ENCODE measurements around the gene MOB4. TPM values are rescaled to one million over a fixed set of nuclear protein-coding genes. Genes with fewer than 3 reads are reported as not detected.

The MOB4 gene
- total and polyA plus RNA-seq, 10 donors, result 15.5 to 38.3 (median 23.7) TPM

DNA sequence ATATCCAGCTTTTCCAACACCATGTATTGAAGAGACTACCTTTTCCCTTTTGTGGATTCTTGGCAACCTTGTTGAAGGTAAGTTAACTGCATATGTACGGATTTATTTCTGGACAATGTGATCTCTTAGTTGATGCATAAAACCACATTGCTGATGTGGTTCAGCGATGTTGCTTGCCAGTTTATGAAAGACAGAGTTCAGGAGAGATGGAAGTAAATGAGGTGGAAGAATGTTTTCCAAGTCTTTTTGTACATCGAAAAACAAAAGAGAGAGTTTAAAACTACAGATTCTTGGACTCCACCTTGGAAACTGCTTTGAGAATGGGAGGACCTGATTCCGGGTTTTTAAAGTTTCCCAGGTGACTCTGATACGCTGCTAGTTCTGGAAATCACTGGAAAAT, 43.8 kb downstream of the MOB4 start:
- no peak for DNase-seq
- peaks cover 0 to 56% (median 11%) of the 10 kb centered on the region in 6 donors for H3K36me3 ChIP-seq
- no peak overlapping the region for H3K27ac ChIP-seq
- peaks cover 0 to 7% (median 0%) of the 10 kb centered on the region in 8 donors for H3K9me3 ChIP-seq
- peaks cover 0 to 12% (median 6%) of the 10 kb centered on the region in 6 donors for H3K4me1 ChIP-seq
- no peak overlapping the region for H3K4me3 ChIP-seq
- intact Hi-C loops (cut with DNase I; ENCODE audit: low total_unique reads), result no loop called here
- no peaks in the 10 kb centered on the region for H3K27me3 ChIP-seq (replicated peaks in 1 of 7)
- WGBS, 5 donors, result 95 to 98% (median 97%) methylated on average over 5 of the region's 5 CpGs
- TF ChIP-seq POLR2A (IDR thresholded peaks at IDR 0.05), result no peak
- TF ChIP-seq POLR2AphosphoS5 (IDR thresholded peaks at IDR 0.05), result no peak
- TF ChIP-seq, protein P1, sequence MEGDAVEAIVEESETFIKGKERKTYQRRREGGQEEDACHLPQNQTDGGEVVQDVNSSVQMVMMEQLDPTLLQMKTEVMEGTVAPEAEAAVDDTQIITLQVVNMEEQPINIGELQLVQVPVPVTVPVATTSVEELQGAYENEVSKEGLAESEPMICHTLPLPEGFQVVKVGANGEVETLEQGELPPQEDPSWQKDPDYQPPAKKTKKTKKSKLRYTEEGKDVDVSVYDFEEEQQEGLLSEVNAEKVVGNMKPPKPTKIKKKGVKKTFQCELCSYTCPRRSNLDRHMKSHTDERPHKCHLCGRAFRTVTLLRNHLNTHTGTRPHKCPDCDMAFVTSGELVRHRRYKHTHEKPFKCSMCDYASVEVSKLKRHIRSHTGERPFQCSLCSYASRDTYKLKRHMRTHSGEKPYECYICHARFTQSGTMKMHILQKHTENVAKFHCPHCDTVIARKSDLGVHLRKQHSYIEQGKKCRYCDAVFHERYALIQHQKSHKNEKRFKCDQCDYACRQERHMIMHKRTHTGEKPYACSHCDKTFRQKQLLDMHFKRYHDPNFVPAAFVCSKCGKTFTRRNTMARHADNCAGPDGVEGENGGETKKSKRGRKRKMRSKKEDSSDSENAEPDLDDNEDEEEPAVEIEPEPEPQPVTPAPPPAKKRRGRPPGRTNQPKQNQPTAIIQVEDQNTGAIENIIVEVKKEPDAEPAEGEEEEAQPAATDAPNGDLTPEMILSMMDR (IDR thresholded peaks at IDR 0.05 in 8 of 11, conservative IDR thresholded peaks at IDR 0.05 in 3 of 11), result no peak

DNA sequence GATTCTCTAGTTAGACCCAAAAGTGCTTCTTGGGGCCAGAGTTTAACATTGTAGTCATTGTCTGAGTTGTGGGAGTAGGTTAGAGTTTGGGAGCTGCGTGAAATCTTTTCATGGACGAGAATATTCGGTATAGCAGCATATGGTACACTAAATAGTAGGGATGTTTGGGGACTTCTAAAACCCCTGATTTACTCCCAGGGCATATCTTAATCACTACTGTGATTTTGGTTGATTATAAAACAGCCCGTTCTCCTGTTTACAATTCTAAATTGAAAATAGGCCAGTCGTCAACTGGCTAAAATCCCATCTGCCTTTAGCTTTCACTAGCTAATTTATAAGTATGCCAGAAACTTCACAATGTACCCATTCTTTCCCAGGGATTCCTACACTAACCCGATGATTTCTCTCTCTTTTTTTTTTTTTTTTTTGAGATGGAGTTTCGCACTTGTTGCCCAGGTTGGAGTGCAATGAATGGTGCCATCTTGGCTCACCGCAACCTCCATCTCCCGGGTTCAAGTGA, 44.3 kb downstream of the MOB4 start:
- TF ChIP-seq, protein P1 (IDR thresholded peaks at IDR 0.05 in 8 of 11, conservative IDR thresholded peaks at IDR 0.05 in 3 of 11), result no peak
- TF ChIP-seq POLR2AphosphoS5 (IDR thresholded peaks at IDR 0.05) (no peak), POLR2A (IDR thresholded peaks at IDR 0.05) (no peak)
- WGBS, 5 donors, result 95 to 100% (median 97%) methylated on average over 9 of the region's 9 CpGs
- no peak overlapping the region for H3K27ac ChIP-seq
- no peak for DNase-seq
- H3K27me3 ChIP-seq (replicated peaks in 1 of 7), result no peaks in the 10 kb centered on the region
- H3K9me3 ChIP-seq, result peaks cover 0 to 7% (median 0%) of the 10 kb centered on the region in 8 donors
- H3K36me3 ChIP-seq, result peaks cover 0 to 50% (median 11%) of the 10 kb centered on the region in 6 donors
- H3K4me1 ChIP-seq, result peaks cover 0 to 12% (median 6%) of the 10 kb centered on the region in 6 donors
- no peak overlapping the region for H3K4me3 ChIP-seq
- intact Hi-C loops (cut with DNase I; ENCODE audit: low total_unique reads), result no loop called here

GRCh38 chr2:197571627-197572271, 55.9 kb downstream of the MOB4 start:
- H3K9me3 ChIP-seq, result peaks cover 0 to 27% (median 22%) of the 10 kb centered on the region in 8 donors
- no peaks in the 10 kb centered on the region for H3K27me3 ChIP-seq (replicated peaks in 1 of 7)
- peaks cover 0 to 4% (median 0%) of the 10 kb centered on the region in 6 donors for H3K4me1 ChIP-seq
- TF ChIP-seq POLR2AphosphoS5 (IDR thresholded peaks at IDR 0.05) (no peak), POLR2A (IDR thresholded peaks at IDR 0.05) (no peak)
- TF ChIP-seq, protein P1 (IDR thresholded peaks at IDR 0.05 in 8 of 11, conservative IDR thresholded peaks at IDR 0.05 in 3 of 11), result no peak
- no peak overlapping the region for H3K4me3 ChIP-seq
- no peak overlapping the region for H3K27ac ChIP-seq
- no peak for DNase-seq
- intact Hi-C loops (cut with DNase I; ENCODE audit: low total_unique reads), result no loop called here
- WGBS, 5 donors, result 88 to 92% (median 90%) methylated on average over 10 of the region's 10 CpGs
- peaks cover 0 to 35% (median 3%) of the 10 kb centered on the region in 6 donors for H3K36me3 ChIP-seq

DNA sequence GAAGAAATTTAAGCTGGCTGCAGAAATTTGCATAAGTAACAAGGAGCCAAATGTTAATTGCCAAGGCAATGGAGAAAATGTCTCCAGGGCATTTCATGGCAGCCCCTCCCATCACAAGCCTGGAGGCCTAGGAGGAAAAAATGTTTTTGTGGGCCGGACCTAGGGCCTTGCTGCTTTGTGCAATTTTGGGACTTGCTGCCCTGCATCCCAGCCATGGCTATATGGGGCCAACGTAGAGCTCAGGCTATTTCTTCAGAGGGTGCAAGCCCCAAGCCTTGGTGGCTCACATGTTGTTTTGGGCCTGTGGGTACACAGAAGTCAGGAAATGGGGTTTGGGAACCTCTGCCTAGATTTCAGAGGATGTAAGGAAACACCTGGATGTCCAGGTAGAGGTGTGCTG, 57.7 kb downstream of the MOB4 start:
- H3K27ac ChIP-seq, result no peak overlapping the region
- peaks cover 0 to 20% (median 0%) of the 10 kb centered on the region in 6 donors for H3K36me3 ChIP-seq
- 94 to 97% (median 97%) methylated on average over 2 of the region's 2 CpGs for WGBS, 5 donors
- peaks cover 0 to 27% (median 22%) of the 10 kb centered on the region in 8 donors for H3K9me3 ChIP-seq
- intact Hi-C loops (cut with DNase I; ENCODE audit: low total_unique reads), result no loop called here
- H3K4me3 ChIP-seq, result no peak overlapping the region
- peaks cover 0 to 9% (median 0%) of the 10 kb centered on the region in 6 donors for H3K4me1 ChIP-seq
- H3K27me3 ChIP-seq (replicated peaks in 1 of 7), result no peaks in the 10 kb centered on the region
- TF ChIP-seq POLR2AphosphoS5 (IDR thresholded peaks at IDR 0.05) (no peak), POLR2A (IDR thresholded peaks at IDR 0.05) (no peak)
- TF ChIP-seq, protein P1 (IDR thresholded peaks at IDR 0.05 in 8 of 11, conservative IDR thresholded peaks at IDR 0.05 in 3 of 11), result no peak
- DNase-seq, result no peak

Data from spleen (tissue), 11 donors.